ENCODE measurements around the gene CTIF.
"Not testable (repeated sequence)": the region's sequence is repeated elsewhere in the genome, so short reads cannot be mapped to it uniquely, and the experiment has no call there.

CTIF gene

GRCh38 chr18:48811977-48812451, 273.2 kb downstream of the CTIF start:
- DNase-seq = not testable (repeated sequence)

- DNase-seq = no peak
Observed at GRCh38 chr18:48813321-48813720, 274.5 kb downstream of the CTIF start.

GRCh38 chr18:48813833-48814489, 275.1 kb downstream of the CTIF start:
- DNase-seq = no peak

- DNase-seq = no peak
Observed at GRCh38 chr18:48814490-48815178, 275.8 kb downstream of the CTIF start.

DNA sequence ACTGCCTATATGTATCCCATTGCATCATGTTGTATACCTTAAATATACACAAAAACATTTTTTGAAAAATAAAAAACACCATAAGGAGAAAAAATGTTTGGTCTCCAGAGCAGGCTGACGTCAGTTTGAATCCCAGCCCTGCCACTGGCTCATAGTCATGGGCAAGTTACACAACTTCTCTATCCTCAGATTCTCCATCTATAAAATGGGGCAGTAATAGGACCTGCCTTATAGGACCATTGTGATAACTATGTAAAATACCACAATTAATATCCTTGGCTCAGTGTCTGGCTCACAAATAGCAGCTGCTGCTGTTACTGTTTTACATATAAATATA, 276.3 kb downstream of the CTIF start:
- DNase-seq = no peak

- no peak for DNase-seq
Observed at GRCh38 chr18:48815581-48816324, 276.9 kb downstream of the CTIF start.

GRCh38 chr18:48816554-48816953, 277.7 kb downstream of the CTIF start:
- no peak for DNase-seq

DNA sequence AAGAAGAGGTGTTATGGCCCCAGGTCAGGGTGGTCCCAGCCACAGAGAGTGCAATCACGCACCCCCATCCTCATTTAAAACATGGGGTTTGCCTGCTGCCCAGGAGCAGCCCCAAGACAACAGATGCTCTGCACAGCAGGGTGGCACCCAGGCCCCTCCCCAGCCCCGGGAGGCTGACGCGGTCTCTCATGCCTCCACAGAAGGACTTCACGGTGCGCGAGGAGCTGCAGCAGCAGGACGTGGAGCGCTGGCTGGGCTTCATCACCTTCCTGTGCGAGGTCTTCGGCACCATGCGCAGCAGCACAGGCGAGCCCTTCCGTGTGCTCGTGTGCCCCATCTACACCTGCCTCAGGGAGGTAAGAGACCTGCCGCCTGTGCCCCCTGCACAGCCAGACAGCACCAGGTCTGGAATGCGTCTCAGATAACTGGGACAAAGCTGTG, 278.2 kb downstream of the CTIF start:
- DNase-seq = no peak

GRCh38 chr18:48818329-48819254, 279.8 kb downstream of the CTIF start:
- no peak for DNase-seq

GRCh38 chr18:48819276-48819675, 280.4 kb downstream of the CTIF start:
- no peak for DNase-seq

DNA sequence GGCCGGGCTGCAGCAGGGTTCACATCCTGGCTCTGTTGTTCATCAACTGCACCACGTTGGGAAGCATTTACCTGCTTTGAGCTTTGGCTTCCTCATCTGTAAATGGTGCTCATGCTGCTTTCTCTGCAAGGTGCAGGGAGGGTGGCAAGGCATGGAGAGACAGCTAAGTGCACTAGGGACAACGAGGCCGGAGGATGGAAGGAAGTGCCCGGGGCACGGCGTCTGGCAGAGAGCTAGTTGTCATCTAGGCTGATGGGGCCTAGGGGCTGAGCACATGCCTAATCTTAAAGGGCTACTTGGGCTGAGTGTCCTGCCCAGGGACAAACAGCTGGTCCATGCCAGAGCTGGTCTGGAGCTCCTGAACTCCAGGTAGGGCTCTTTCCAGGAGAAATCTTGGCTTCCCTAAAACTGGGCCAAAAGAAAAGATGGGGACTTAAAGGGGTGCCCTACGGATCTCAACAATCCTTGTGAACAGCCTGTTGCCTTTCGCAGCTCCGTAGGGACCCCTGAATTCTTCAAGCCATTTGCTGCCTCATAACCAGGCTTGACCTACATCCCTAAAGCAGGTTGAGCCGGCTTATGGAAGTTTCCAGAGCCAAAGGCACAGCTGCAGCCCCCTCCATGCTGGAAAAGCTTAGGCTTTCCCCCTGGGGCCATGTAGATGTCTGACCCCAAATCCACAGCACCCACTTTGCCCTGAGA, 281.1 kb downstream of the CTIF start:
- DNase-seq = no peak

DNA sequence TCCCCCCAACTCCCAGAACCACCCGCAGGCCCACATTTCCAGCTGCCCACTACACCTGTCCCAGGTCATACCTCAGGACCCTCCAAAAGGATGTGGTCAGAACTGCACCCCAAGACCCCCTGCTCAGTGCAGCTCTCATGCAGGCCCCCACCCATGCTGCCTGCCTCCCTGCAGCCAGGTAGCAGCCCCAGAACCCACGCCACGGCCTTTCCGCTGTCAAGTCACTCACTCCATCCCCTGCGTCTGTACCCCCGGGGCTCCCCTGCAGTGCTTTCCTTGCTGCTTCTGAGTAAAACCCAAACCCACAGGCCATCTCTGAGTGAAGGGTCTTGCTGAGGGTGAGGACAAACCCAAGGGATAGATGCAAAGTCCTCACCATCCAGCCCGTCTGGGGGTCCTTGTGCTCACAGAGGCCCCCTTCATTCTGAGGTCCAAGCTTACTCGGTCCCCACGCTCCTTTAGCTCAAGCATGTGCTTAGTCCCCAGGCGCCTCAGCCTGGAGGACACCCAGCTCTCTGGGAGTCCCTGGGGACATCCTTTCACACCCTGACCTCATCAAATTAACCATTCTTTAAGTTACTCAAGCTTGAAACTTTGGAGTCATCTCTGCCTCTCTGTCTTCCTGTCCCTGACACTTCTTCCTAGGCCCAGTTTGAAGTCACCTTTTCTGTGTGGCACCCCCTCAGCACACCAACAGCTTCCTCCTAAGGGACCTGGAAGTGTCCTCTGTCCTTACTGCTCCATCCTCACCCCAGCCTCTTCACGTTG, 281.8 kb downstream of the CTIF start:
- DNase-seq = no peak

DNA sequence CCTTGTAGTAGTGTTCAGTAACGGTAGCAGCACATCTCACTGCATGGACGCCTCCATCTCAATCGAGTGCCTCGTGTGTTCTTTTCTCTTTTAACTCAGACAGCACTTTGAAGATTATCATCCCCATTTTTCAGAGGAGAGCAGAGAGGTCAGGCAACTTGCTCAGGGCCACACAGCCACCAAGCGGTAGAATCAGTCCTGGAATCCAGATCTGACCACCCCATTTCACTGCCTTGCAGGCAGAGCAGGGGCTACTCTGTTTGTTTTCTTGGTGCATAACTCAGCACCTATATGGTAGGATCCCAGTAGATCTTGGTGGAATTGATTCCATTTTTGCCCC, 282.4 kb downstream of the CTIF start:
- DNase-seq = no peak

DNA sequence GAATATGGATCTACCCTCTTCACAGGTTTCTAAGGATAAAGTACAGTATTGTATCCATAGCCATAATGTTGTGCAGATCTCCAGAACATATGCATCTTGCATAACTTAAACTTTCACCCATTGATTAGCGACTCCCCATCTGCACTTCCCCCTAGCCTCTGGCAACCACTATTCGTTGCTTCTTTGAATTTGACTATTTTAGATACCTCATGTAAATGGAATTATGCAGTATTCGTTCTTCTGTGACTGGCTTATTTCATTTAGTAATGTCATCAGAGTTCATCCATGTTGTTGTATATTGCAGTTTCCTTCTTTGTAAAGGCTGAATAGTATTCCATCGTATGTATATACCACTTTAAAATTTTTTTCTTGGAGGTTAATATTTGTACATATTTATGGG, 283.0 kb downstream of the CTIF start:
- no peak for DNase-seq

DNA sequence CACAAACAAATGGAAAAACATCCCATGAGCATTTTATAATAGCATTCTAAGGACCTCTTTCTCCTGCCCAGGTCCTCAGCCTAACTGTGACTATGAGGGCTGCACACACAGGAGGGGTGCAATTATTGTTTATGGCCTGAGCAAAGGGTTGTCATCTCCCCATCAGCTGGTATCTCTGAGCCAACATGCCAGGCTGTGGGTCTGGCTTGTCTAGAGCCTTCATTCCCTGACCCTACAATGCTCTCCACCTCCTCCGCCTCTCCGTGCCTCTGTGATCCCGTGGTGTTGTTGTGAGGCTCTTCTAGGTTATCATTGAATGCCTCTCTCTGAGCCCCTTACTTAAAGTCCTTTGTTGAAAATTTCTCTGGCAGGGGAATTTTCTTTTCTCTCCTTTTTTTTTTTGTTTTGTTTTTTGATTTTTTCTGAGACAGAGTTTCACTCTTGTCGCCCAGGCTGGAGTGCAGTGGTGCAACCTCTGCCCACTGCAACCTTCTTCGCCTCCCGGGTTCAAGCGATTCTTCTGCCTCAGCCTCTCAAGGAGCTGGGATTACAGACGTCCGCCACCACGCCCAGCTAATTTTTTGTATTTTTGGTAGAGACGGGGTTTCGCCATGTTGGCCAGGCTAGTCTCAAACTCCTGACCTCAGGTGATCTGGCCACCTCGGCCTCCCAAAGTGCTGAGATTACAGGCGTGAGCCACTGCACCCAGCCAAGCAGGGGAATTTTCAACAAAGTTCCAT, 285.6 kb downstream of the CTIF start:
- no peak for DNase-seq

DNA sequence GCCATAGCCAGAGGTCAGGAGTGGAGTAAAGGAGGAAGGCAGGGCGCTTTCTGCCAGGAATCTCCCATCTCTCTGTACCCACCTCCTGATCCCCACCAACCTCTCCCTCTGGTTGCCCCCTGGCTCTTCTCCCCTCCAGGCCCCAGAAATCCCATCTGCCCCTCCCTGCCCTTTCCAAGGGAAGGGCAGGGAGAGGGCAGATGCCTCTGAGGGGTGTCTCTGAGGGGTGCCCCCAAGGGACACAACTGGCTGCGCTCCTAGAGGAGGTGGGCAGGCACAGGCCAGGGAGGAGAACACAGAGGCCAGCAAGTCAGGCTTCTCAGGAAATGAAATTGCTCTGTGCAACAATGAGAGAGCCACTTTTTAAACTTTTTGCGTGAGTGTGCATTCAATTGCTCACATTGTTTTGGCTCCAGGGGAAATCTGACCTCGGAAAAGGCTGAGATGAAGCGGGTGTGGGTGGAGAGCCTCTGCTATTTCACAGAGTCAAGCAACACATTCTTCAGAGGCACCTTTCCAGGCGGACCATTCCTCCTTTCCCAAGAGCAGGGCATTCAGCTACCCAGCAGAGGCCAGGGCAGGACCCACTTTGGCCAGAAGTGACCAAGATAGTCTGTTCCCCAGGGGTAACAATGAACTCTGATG, 286.4 kb downstream of the CTIF start:
- DNase-seq = no peak

- DNase-seq = no peak
Observed at GRCh38 chr18:48826271-48826670, 287.4 kb downstream of the CTIF start.

- no peak for DNase-seq
Observed at GRCh38 chr18:48826806-48827205, 288.0 kb downstream of the CTIF start.

DNA sequence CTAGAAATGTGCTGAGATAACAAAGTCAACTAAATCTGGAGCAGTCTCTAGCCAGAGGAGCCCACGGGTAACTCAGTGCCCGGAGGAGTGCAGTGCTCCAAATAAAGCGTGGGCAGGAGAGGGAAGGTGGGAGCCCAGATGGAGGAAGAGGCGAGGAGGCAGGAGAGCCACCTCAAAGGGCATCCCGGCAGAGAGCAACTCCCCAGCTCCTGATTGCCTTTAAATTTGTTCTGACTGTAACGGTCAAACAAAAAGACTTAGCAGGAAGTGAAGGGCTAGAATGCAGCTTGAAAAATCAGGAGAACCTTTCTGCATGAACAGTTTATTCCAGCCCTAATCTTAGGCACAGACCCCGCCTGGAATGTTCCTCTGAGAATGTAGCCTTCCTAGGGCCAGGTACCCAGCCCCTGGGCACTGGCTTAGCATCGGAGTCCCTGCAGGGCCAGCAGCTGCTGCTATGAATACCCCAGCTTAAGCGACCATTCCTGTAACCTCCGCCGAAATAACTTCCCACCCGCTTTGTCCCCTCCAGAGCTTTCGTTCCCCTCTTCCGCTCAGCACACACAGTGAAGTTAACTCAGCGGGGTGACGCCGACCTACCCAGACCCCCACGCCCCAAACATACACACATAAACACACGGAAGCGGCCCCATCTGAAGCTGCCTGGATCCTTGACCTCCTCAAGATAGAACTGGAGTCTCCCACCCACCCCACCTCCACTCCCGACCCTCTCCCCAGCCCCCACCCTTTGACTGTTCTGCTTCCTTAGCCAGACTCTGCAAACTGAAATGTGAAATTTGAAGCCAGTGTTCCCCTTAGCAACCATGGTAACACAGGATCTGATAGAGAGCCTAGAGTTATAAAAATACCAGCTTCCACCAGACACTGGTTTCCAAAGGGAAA, 288.7 kb downstream of the CTIF start:
- no peak for DNase-seq

Data from cortex of kidney (tissue), 1 donor.